ENCODE results near the gene NRL.

NRL gene

GRCh38 chr14:24077086-24077485, 37.7 kb downstream of the NRL start:
- no peak overlapping the region for H3K4me3 ChIP-seq (ENCODE audit: control insufficient read depth, low read depth, low read length)
- DNase-seq (ENCODE audit: low read depth): no peak
- no peak for TF ChIP-seq CTCF (conservative IDR thresholded peaks at IDR 0.05; ENCODE audit: control insufficient read depth, insufficient read depth, low read depth, low read length)

- no peak for DNase-seq (ENCODE audit: low read depth)
- H3K4me3 ChIP-seq (ENCODE audit: control insufficient read depth, low read depth, low read length): no peak overlapping the region
- TF ChIP-seq CTCF (conservative IDR thresholded peaks at IDR 0.05; ENCODE audit: control insufficient read depth, insufficient read depth, low read depth, low read length): no peak
These were observed 38.5 kb downstream of the NRL start for GRCh38 chr14:24076302-24076601.

- no peak for TF ChIP-seq CTCF (conservative IDR thresholded peaks at IDR 0.05; ENCODE audit: control insufficient read depth, insufficient read depth, low read depth, low read length)
- H3K4me3 ChIP-seq (ENCODE audit: control insufficient read depth, low read depth, low read length): no peak overlapping the region
These were observed 39.1 kb downstream of the NRL start for GRCh38 chr14:24075485-24076301.

GRCh38 chr14:24074625-24075484, 39.9 kb downstream of the NRL start:
- no peak for DNase-seq (ENCODE audit: low read depth)
- H3K4me3 ChIP-seq (ENCODE audit: control insufficient read depth, low read depth, low read length): no peak overlapping the region
- TF ChIP-seq CTCF (conservative IDR thresholded peaks at IDR 0.05; ENCODE audit: control insufficient read depth, insufficient read depth, low read depth, low read length): no peak

More at GRCh38 chr14:24075485-24076301, 39.1 kb downstream of the NRL start:
- DNase-seq (ENCODE audit: low read depth): no peak

- H3K4me3 ChIP-seq (ENCODE audit: control insufficient read depth, low read depth, low read length): no peak overlapping the region
- TF ChIP-seq CTCF (conservative IDR thresholded peaks at IDR 0.05; ENCODE audit: control insufficient read depth, insufficient read depth, low read depth, low read length): no peak
- no peak for DNase-seq (ENCODE audit: low read depth)
These were observed 41.6 kb downstream of the NRL start for GRCh38 chr14:24072881-24073877.

- TF ChIP-seq CTCF (conservative IDR thresholded peaks at IDR 0.05; ENCODE audit: control insufficient read depth, insufficient read depth, low read depth, low read length): no peak
- DNase-seq (ENCODE audit: low read depth): no peak
- no peak overlapping the region for H3K4me3 ChIP-seq (ENCODE audit: control insufficient read depth, low read depth, low read length)
These were observed 42.3 kb downstream of the NRL start for GRCh38 chr14:24072436-24072835.

Data from fibroblast of mammary gland (primary cell).